GM23338 (cell line): ENCODE data around the gene IQGAP2.

Experiments used
- CTCF ChIP-seq, 2 experiments: fragments of 200-600 bp in 1 of 2; sonication (generic) in 1 of 2; conservative IDR thresholded peaks; 2 replicates each; pipeline versions ENCODE4 v1.5.1 to v1.6.1; 2016 to 2017; ENCODE audit warnings: antibody characterized with exemption in 2 of 2, low read depth in 2 of 2, mild to moderate bottlenecking in 2 of 2, moderate library complexity in 1 of 2
- EZH2 ChIP-seq: fragments of 200-600 bp; sonication (generic); IDR thresholded peaks from one replicate; pipeline ENCODE4 v1.8.0; 2017; ENCODE audit warnings: antibody characterized with exemption, mild to moderate bottlenecking, low read depth; ENCODE audit not compliant: unreplicated experiment
- POLR2AphosphoS5 ChIP-seq: IDR thresholded peaks from 2 replicates; pipeline ENCODE4 v1.6.1; 2016; ENCODE audit warnings: antibody characterized with exemption, low read depth
- TF ChIP-seq, protein P1 (sequence below): IDR thresholded peaks from one replicate; pipeline ENCODE4 v1.6.1; 2018; ENCODE audit warnings: antibody characterized with exemption; ENCODE audit not compliant: unreplicated experiment

GRCh38 chr5:76600716-76601115 is 197.6 kb downstream of the IQGAP2 start:
- TF ChIP-seq CTCF (conservative IDR thresholded peaks at IDR 0.05; ENCODE audit: low read depth in 2 of 2) (no peak), EZH2 (no peak), POLR2AphosphoS5 (no peak)
- TF ChIP-seq, protein P1, sequence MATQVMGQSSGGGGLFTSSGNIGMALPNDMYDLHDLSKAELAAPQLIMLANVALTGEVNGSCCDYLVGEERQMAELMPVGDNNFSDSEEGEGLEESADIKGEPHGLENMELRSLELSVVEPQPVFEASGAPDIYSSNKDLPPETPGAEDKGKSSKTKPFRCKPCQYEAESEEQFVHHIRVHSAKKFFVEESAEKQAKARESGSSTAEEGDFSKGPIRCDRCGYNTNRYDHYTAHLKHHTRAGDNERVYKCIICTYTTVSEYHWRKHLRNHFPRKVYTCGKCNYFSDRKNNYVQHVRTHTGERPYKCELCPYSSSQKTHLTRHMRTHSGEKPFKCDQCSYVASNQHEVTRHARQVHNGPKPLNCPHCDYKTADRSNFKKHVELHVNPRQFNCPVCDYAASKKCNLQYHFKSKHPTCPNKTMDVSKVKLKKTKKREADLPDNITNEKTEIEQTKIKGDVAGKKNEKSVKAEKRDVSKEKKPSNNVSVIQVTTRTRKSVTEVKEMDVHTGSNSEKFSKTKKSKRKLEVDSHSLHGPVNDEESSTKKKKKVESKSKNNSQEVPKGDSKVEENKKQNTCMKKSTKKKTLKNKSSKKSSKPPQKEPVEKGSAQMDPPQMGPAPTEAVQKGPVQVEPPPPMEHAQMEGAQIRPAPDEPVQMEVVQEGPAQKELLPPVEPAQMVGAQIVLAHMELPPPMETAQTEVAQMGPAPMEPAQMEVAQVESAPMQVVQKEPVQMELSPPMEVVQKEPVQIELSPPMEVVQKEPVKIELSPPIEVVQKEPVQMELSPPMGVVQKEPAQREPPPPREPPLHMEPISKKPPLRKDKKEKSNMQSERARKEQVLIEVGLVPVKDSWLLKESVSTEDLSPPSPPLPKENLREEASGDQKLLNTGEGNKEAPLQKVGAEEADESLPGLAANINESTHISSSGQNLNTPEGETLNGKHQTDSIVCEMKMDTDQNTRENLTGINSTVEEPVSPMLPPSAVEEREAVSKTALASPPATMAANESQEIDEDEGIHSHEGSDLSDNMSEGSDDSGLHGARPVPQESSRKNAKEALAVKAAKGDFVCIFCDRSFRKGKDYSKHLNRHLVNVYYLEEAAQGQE, result no peak
